ENCODE measurements around the gene PLCB3. TPM values are rescaled to one million over a fixed set of nuclear protein-coding genes. Genes with fewer than 3 reads are reported as not detected.

The PLCB3 gene
- total RNA-seq, 6 experiments from 2014 or later, result 5.4 to 8.0 (median 6.7) TPM

- Histone ChIP-seq H3K9me3 (no peaks in the 10 kb centered on the region), H3K27ac (no peak overlapping the region), H3K36me3 (no peaks in the 10 kb centered on the region), H3K4me1 (peaks cover 0 to 24% (median 7%) of the 10 kb centered on the region in 4 donors), H3K4me3 (no peak overlapping the region), H3K27me3 (peaks cover 0 to 44% of the 10 kb centered on the region in 2 donors)
- DNase-seq (no peak), ATAC-seq (no peak)
- intact Hi-C loops (cut with DNase I), result no loop called here
- WGBS (ENCODE audit: insufficient coverage, low coverage, low lambda C conversion rate, missing lambda C conversion rate), result 7% methylated on average over 3 of the region's 34 CpGs
- TF ChIP-seq POLR2A (IDR thresholded peaks at IDR 0.05), result no peak
- TF ChIP-seq, protein P1, sequence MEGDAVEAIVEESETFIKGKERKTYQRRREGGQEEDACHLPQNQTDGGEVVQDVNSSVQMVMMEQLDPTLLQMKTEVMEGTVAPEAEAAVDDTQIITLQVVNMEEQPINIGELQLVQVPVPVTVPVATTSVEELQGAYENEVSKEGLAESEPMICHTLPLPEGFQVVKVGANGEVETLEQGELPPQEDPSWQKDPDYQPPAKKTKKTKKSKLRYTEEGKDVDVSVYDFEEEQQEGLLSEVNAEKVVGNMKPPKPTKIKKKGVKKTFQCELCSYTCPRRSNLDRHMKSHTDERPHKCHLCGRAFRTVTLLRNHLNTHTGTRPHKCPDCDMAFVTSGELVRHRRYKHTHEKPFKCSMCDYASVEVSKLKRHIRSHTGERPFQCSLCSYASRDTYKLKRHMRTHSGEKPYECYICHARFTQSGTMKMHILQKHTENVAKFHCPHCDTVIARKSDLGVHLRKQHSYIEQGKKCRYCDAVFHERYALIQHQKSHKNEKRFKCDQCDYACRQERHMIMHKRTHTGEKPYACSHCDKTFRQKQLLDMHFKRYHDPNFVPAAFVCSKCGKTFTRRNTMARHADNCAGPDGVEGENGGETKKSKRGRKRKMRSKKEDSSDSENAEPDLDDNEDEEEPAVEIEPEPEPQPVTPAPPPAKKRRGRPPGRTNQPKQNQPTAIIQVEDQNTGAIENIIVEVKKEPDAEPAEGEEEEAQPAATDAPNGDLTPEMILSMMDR (IDR thresholded peaks at IDR 0.05), result no peak
Measured at GRCh38 chr11:64296830-64297698, 45.7 kb downstream of the PLCB3 start.

GRCh38 chr11:64297699-64298358 lies 46.5 kb downstream of the PLCB3 start:
- Histone ChIP-seq H3K4me3 (no peak overlapping the region), H3K9me3 (no peaks in the 10 kb centered on the region), H3K27me3 (peaks cover 0 to 40% of the 10 kb centered on the region in 2 donors), H3K4me1 (peaks cover 0 to 21% (median 7%) of the 10 kb centered on the region in 4 donors), H3K36me3 (no peaks in the 10 kb centered on the region), H3K27ac (no peak overlapping the region)
- 23% methylated on average over 11 of the region's 18 CpGs for WGBS (ENCODE audit: insufficient coverage, low coverage, low lambda C conversion rate, missing lambda C conversion rate)
- TF ChIP-seq POLR2A (IDR thresholded peaks at IDR 0.05), result no peak
- TF ChIP-seq, protein P1 (IDR thresholded peaks at IDR 0.05), result no peak
- DNase-seq (no peak), ATAC-seq (no peak)
- intact Hi-C loops (cut with DNase I), result no loop called here

GRCh38 chr11:64298966-64299846 lies 47.9 kb downstream of the PLCB3 start:
- Histone ChIP-seq H3K9me3 (no peaks in the 10 kb centered on the region), H3K4me1 (peaks cover 0 to 24% (median 8%) of the 10 kb centered on the region in 4 donors), H3K27ac (no peak overlapping the region), H3K4me3 (peak overlapping the region in 2 of 3 donors; percentile 31 to 38), H3K27me3 (peaks cover 0 to 35% of the 10 kb centered on the region in 2 donors), H3K36me3 (no peaks in the 10 kb centered on the region)
- ATAC-seq (peak; percentile 36 to 64 (median 54)), DNase-seq (peak in 2 of 3 donors; percentile 65 to 78)
- TF ChIP-seq POLR2A (IDR thresholded peaks at IDR 0.05), result no peak
- TF ChIP-seq, protein P1 (IDR thresholded peaks at IDR 0.05), result no peak
- WGBS (ENCODE audit: insufficient coverage, low coverage, low lambda C conversion rate, missing lambda C conversion rate), result 5% methylated on average over 29 of the region's 60 CpGs
- intact Hi-C loops (cut with DNase I), result no loop called here

Measured in right lobe of liver (tissue), 6 donors.